Sigmoid colon (tissue), 4 donors: ENCODE data around the gene GSTK1.

Experiments used
- EP300 ChIP-seq, 4 donors: sonication (generic); formaldehyde crosslinking; IDR thresholded peaks; one replicate each; pipeline ENCODE4 v1.6.1; 2017; ENCODE audit warnings: antibody characterized with exemption in 4 of 4
- POLR2A ChIP-seq, 2 donors: fragments of 450-650 bp; IDR thresholded peaks; one replicate each; pipeline ENCODE4 v1.6.1; 2016; ENCODE audit warnings: antibody characterized with exemption in 2 of 2, mild to moderate bottlenecking in 2 of 2, moderate library complexity in 2 of 2
- TF ChIP-seq, protein P1 (sequence below), 4 experiments: fragments of 450-650 bp in 3 of 4; fragments of 200-600 bp in 1 of 4; IDR thresholded peaks; one replicate each; pipeline ENCODE4 v1.5.1; 2016 to 2019; ENCODE audit warnings: antibody characterized with exemption in 4 of 4, mild to moderate bottlenecking in 3 of 4, moderate library complexity in 2 of 4

DNA sequence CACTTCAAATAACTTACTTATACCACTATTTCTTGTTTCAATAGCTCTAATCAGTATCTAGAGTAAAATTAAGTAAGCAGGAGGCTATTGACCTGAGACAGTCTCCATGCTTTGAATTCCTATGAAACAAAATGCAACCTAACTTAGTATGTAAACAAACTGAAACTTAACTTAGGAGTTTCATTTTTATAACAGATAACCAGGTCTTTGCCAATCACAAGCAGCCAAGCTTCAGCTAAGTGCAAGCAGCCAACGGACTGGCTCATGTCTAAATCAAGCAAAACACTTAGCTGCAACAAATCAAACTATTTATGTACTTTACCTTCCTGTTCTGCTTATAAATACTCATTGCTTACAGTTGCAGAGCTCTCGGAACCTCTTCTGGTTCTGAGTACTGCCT is 4.4 kb upstream of the GSTK1 start:
- TF ChIP-seq POLR2A (IDR thresholded peaks at IDR 0.05) (no peak), EP300 (IDR thresholded peaks at IDR 0.05) (no peak)
- TF ChIP-seq, protein P1, sequence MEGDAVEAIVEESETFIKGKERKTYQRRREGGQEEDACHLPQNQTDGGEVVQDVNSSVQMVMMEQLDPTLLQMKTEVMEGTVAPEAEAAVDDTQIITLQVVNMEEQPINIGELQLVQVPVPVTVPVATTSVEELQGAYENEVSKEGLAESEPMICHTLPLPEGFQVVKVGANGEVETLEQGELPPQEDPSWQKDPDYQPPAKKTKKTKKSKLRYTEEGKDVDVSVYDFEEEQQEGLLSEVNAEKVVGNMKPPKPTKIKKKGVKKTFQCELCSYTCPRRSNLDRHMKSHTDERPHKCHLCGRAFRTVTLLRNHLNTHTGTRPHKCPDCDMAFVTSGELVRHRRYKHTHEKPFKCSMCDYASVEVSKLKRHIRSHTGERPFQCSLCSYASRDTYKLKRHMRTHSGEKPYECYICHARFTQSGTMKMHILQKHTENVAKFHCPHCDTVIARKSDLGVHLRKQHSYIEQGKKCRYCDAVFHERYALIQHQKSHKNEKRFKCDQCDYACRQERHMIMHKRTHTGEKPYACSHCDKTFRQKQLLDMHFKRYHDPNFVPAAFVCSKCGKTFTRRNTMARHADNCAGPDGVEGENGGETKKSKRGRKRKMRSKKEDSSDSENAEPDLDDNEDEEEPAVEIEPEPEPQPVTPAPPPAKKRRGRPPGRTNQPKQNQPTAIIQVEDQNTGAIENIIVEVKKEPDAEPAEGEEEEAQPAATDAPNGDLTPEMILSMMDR (IDR thresholded peaks at IDR 0.05), result no peak
